GM12878 (cell line): ENCODE data around the gene EHD4. TPM values are rescaled to one million over a fixed set of nuclear protein-coding genes. Genes with fewer than 3 reads are reported as not detected.

Source experiments
- ATAC-seq: fragments of 200-7000 bp; cut with Tn5 transposase; 3 replicates; pipeline ENCODE4 v1.9.1; 2020; ENCODE audit warnings: mild to moderate bottlenecking, moderate library complexity
- BruUV-seq: library from RNA; stranded (reverse); fragments of 400-500 nt; replicated peaks from 2 replicates; lab custom pipeline; 2021; lab: Mats Ljungman, UMichigan
- CTCF ChIA-PET: fragments of 300-600 bp; sonication (Branson Sonifier 250); formaldehyde crosslinking; extraction: SDS; loops from one replicate; lab custom pipeline; 2021; ENCODE audit warnings: inconsistent platforms; lab: Yijun Ruan, JAX
- POLR2A ChIA-PET: fragments of 350-600 bp; formaldehyde crosslinking; extraction: SDS; loops from one replicate; lab custom pipeline; 2021; ENCODE audit warnings: inconsistent platforms; lab: Charles Lee
- RAD21 ChIA-PET: fragments of 300-600 bp; sonication (Branson Sonifier 250); formaldehyde crosslinking; loops from one replicate; lab custom pipeline; 2023; ENCODE audit warnings: antibody characterized with exemption; ENCODE audit not compliant: unreplicated experiment; lab: Charles Lee
- SMC1A ChIA-PET: fragments of 300-600 bp; sonication (Branson Sonifier 250); formaldehyde crosslinking; loops from one replicate; lab custom pipeline; 2023; ENCODE audit not compliant: unreplicated experiment, uncharacterized antibody; lab: Charles Lee
- DNase-seq: peaks from one replicate; pipeline ENCODE4 v3.0.0-alpha.2; 2011; ENCODE audit warnings: low read depth, low spot score
- FAIRE-seq: peaks from 3 replicates; lab custom pipeline; 2011; peaks lifted over from hg19 to GRCh38; lab: Jason Lieb, UNC
- H2AFZ ChIP-seq: 2 replicates; pipeline ENCODE4 v1.6.0; 2011; ENCODE audit warnings: low read depth, low read length, control low read depth; ENCODE audit not compliant: control insufficient read depth
- H3K27ac ChIP-seq: 2 replicates; pipeline ENCODE4 v1.5.1; 2011; ENCODE audit warnings: control low read depth; ENCODE audit not compliant: control insufficient read depth, insufficient read depth
- H3K27me3 ChIP-seq, 2 experiments: replicated peaks in 1 of 2; 2 replicates each; pipeline versions ENCODE4 v1.6.0 to v1.6.1; 2011; ENCODE audit warnings: low read length in 1 of 2; ENCODE audit not compliant: control insufficient read depth in 2 of 2, insufficient read depth in 2 of 2
- H3K36me3 ChIP-seq, 2 experiments: 2 replicates each; pipeline ENCODE4 v1.5.1; 2011; ENCODE audit warnings: low read length in 1 of 2; ENCODE audit not compliant: control insufficient read depth in 2 of 2, insufficient read depth in 2 of 2
- H3K4me1 ChIP-seq: 2 replicates; pipeline ENCODE4 v1.6.1; 2011; ENCODE audit warnings: mild to moderate bottlenecking, low read length, moderate library complexity, mixed read lengths; ENCODE audit not compliant: control insufficient read depth, insufficient read depth
- H3K4me2 ChIP-seq: 2 replicates; pipeline ENCODE4 v1.6.0; 2011; ENCODE audit warnings: control low read depth; ENCODE audit not compliant: control insufficient read depth, insufficient read depth
- H3K4me3 ChIP-seq: fragments of 200-600 bp; sonication (generic); 2 replicates; pipeline ENCODE4 v1.5.1; 2016
- H3K79me2 ChIP-seq: 2 replicates; pipeline ENCODE4 v1.6.0; 2011; ENCODE audit warnings: low read length; ENCODE audit not compliant: control insufficient read depth, insufficient read depth
- H3K9ac ChIP-seq: 2 replicates; pipeline ENCODE4 v1.8.0; 2011; ENCODE audit warnings: low read length, control low read depth, mixed read lengths; ENCODE audit not compliant: control insufficient read depth, insufficient read depth
- H3K9me3 ChIP-seq: replicated peaks from 3 replicates; pipeline ENCODE4 v1.5.1; 2011; ENCODE audit warnings: mild to moderate bottlenecking, low read length; ENCODE audit not compliant: control insufficient read depth, insufficient read depth
- H4K20me1 ChIP-seq: 2 replicates; pipeline ENCODE4 v1.6.0; 2011; ENCODE audit not compliant: control insufficient read depth, insufficient read depth
- BCL11A ChIP-seq: IDR thresholded peaks from 2 replicates; pipeline ENCODE4 v1.6.1; 2011; ENCODE audit warnings: low read depth, low read length
- CBX3 ChIP-seq: fragments of 200-600 bp; sonication (generic); IDR thresholded peaks from 2 replicates; pipeline ENCODE4 v1.6.1; 2016; ENCODE audit warnings: low read depth, borderline replicate concordance
- CEBPB ChIP-seq, 2 experiments: fragments of 150-350 bp in 1 of 2; IDR thresholded peaks; 2 replicates each; pipeline ENCODE4 v1.6.1; 2012 to 2014; ENCODE audit warnings: low read depth in 2 of 2, low read length in 2 of 2, borderline replicate concordance in 1 of 2, inconsistent platforms in 1 of 2
- FOXM1 ChIP-seq: IDR thresholded peaks from 2 replicates; pipeline ENCODE4 v1.6.1; 2012; ENCODE audit warnings: low read depth, mild to moderate bottlenecking, inconsistent platforms, low read length, moderate library complexity
- POU2F2 ChIP-seq: IDR thresholded peaks from 3 replicates; pipeline ENCODE4 v1.6.1; 2011; ENCODE audit warnings: low read depth, mild to moderate bottlenecking, low read length, borderline replicate concordance
- RAD51 ChIP-seq: fragments of 450-650 bp; IDR thresholded peaks from 2 replicates; pipeline ENCODE4 v1.6.1; 2016; ENCODE audit warnings: moderate library complexity, mild to moderate bottlenecking, inconsistent platforms
- RB1 ChIP-seq: fragments of 450-650 bp; formaldehyde crosslinking; IDR thresholded peaks from 2 replicates; pipeline ENCODE4 v1.6.1; 2017; ENCODE audit warnings: mild to moderate bottlenecking, borderline replicate concordance
- RBBP5 ChIP-seq: fragments of 200-600 bp; sonication (generic); conservative IDR thresholded peaks from 2 replicates; pipeline ENCODE4 v1.6.1; 2016
- SMARCA5 ChIP-seq: fragments of 450-650 bp; IDR thresholded peaks from 2 replicates; pipeline ENCODE4 v1.6.1; 2017; ENCODE audit warnings: mild to moderate bottlenecking
- SRF ChIP-seq, 2 experiments: IDR thresholded peaks; 2 replicates each; pipeline ENCODE4 v1.6.1; 2011; ENCODE audit warnings: low read depth in 2 of 2, low read length in 2 of 2, mild to moderate bottlenecking in 1 of 2, moderate library complexity in 1 of 2
- TARDBP ChIP-seq: IDR thresholded peaks from 2 replicates; pipeline ENCODE4 v1.6.1; 2016; ENCODE audit warnings: borderline replicate concordance
- TBL1XR1 ChIP-seq: IDR thresholded peaks from 2 replicates; pipeline ENCODE4 v1.6.1; 2012; ENCODE audit warnings: low read depth, low read length, improper control_type of control experiment
- WGBS: methylation state at CpG from one replicate; pipeline ENCODE4 v1.1.6; 2016; ENCODE audit warnings: low lambda C conversion rate; ENCODE audit not compliant: insufficient replicate concordance, insufficient coverage; ENCODE audit errors: missing lambda C conversion rate; 5-methylcytosine and 5-hydroxymethylcytosine counted together
- in situ Hi-C: fragments of 300-500 bp; cut with MboI; formaldehyde crosslinking; loops from 9 replicates; pipeline ENCODE4 v1.14.3; 2018; ENCODE audit warnings: mixed read lengths
- intact Hi-C: fragments of 100-400 bp; cut with micrococcal nuclease; formaldehyde crosslinking; loops from one replicate; pipeline ENCODE4 v1.14.2; 2022; ENCODE audit not compliant: unreplicated experiment
- polyA plus RNA-seq, 11 experiments: library from polyadenylated mRNA; depleted of rRNA in 4 of 11; unstranded in 6 of 11; stranded (reverse) in 5 of 11; fragments of >200 nt; fragmentation: Nextera tagmentation in 4 of 11; fragmentation: Illumina TruSeq in 1 of 11; extraction: Ambion mirVana in 4 of 11; extraction: Trizol in 1 of 11; gene quantifications; 1 replicate in 1 of 11; 2 replicates in 10 of 11; pipeline versions ENCODE4 v1.2.1 to v1.2.3, GENCODE V29; 2011 to 2016; ENCODE audit warnings: inconsistent platforms in 2 of 11, missing spikeins in 2 of 11, low read depth in 1 of 11
- total RNA-seq, 4 experiments: library from RNA; depleted of rRNA in 3 of 4; stranded (reverse); fragments of >200 nt in 3 of 4; fragmentation: Illumina TruSeq in 1 of 4; extraction: Trizol in 1 of 4; gene quantifications; 2 replicates each; pipeline versions ENCODE4 v1.2.1 to v1.2.3, GENCODE V29; 2013 to 2021
- TF ChIP-seq, protein P1 (sequence below): fragments of 450-650 bp; IDR thresholded peaks from 2 replicates; pipeline ENCODE4 v1.6.1; 2018; ENCODE audit warnings: mild to moderate bottlenecking, low read depth, moderate library complexity; ENCODE audit not compliant: partially characterized antibody
- TF ChIP-seq, protein P2 (sequence below): fragments of 450-650 bp; IDR thresholded peaks from 2 replicates; pipeline ENCODE4 v1.6.1; 2017; ENCODE audit warnings: borderline replicate concordance
- TF ChIP-seq, protein P3 (sequence below): fragments of 450-650 bp; IDR thresholded peaks from 2 replicates; pipeline ENCODE4 v1.6.1; 2016; ENCODE audit warnings: mild to moderate bottlenecking
- TF ChIP-seq, protein P4 (sequence below): fragments of 450-650 bp; IDR thresholded peaks from 2 replicates; pipeline ENCODE4 v1.6.1; 2017; ENCODE audit warnings: low read depth, mild to moderate bottlenecking, moderate library complexity

Gene EHD4
- total and polyA plus RNA-seq, 10 of the 15 experiments (the other 5 are each of a cell fraction or from before 2014, with no cell fraction given) = 4.2 to 62.9 (median 44.7) TPM

DNA sequence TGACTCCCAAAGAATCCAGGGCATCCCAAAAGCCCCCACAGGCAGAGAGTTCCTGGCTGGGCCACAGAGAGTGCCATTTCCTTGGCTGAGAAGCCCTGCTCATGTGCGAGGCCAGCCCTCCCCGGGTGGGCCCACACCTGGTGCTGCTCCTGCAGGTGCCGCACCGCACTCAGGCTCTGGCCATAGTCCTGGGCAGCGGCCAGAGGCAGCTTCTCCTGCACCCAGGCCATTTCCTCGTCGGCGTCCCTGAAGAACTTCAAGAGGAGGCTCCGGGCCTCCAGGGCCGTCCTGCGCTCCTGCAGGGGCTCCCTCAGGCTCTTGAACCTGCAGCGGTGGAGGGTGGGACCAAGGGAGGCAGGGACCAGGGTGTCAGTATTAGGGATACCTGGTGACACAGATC is 115.6 kb downstream of the EHD4 start (continued):
- TF ChIP-seq, protein P1, sequence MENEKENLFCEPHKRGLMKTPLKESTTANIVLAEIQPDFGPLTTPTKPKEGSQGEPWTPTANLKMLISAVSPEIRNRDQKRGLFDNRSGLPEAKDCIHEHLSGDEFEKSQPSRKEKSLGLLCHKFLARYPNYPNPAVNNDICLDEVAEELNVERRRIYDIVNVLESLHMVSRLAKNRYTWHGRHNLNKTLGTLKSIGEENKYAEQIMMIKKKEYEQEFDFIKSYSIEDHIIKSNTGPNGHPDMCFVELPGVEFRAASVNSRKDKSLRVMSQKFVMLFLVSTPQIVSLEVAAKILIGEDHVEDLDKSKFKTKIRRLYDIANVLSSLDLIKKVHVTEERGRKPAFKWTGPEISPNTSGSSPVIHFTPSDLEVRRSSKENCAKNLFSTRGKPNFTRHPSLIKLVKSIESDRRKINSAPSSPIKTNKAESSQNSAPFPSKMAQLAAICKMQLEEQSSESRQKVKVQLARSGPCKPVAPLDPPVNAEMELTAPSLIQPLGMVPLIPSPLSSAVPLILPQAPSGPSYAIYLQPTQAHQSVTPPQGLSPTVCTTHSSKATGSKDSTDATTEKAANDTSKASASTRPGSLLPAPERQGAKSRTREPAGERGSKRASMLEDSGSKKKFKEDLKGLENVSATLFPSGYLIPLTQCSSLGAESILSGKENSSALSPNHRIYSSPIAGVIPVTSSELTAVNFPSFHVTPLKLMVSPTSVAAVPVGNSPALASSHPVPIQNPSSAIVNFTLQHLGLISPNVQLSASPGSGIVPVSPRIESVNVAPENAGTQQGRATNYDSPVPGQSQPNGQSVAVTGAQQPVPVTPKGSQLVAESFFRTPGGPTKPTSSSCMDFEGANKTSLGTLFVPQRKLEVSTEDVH = no peak
- TF ChIP-seq SMARCA5 = no peak

DNA sequence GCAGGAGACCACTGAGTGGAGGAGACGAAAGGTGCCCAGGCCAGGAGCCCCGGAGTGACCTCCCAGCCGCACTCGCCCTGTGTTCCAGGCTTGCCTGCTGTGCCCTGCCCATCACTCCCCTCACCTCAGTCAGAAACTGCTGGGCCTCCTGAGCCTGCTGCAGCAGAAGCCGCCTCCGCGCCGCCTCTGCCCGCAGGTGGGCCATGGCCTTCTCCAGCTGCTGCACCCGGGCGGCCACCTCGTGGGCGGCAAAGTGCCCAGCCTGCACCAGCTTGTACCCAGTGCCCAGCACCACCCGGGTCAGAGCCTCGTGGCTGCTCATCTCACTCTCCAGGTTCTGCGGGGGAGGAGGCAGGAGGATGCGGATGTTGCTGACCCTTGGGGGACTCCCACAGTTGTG is 116.1 kb downstream of the EHD4 start:
- 59% methylated on average over 16 of the region's 17 CpGs for WGBS
- RAD21 ChIA-PET = no interaction called here
- ATAC-seq = no peak
- TF ChIP-seq RBBP5 = no peak
- TF ChIP-seq CEBPB (IDR thresholded peaks at IDR 0.05; ENCODE audit: borderline replicate concordance in 1 of 2, low read depth in 2 of 2, low read length in 2 of 2) = no peak
- no peak for TF ChIP-seq TBL1XR1
- TF ChIP-seq, protein P2, sequence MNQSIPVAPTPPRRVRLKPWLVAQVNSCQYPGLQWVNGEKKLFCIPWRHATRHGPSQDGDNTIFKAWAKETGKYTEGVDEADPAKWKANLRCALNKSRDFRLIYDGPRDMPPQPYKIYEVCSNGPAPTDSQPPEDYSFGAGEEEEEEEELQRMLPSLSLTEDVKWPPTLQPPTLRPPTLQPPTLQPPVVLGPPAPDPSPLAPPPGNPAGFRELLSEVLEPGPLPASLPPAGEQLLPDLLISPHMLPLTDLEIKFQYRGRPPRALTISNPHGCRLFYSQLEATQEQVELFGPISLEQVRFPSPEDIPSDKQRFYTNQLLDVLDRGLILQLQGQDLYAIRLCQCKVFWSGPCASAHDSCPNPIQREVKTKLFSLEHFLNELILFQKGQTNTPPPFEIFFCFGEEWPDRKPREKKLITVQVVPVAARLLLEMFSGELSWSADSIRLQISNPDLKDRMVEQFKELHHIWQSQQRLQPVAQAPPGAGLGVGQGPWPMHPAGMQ = no peak
- no peak for TF ChIP-seq CBX3
- TF ChIP-seq FOXM1 = no peak
- TF ChIP-seq, protein P3, sequence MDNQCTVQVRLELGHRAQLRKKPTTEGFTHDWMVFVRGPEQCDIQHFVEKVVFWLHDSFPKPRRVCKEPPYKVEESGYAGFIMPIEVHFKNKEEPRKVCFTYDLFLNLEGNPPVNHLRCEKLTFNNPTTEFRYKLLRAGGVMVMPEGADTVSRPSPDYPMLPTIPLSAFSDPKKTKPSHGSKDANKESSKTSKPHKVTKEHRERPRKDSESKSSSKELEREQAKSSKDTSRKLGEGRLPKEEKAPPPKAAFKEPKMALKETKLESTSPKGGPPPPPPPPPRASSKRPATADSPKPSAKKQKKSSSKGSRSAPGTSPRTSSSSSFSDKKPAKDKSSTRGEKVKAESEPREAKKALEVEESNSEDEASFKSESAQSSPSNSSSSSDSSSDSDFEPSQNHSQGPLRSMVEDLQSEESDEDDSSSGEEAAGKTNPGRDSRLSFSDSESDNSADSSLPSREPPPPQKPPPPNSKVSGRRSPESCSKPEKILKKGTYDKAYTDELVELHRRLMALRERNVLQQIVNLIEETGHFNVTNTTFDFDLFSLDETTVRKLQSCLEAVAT = no peak
- TF ChIP-seq, protein P4, sequence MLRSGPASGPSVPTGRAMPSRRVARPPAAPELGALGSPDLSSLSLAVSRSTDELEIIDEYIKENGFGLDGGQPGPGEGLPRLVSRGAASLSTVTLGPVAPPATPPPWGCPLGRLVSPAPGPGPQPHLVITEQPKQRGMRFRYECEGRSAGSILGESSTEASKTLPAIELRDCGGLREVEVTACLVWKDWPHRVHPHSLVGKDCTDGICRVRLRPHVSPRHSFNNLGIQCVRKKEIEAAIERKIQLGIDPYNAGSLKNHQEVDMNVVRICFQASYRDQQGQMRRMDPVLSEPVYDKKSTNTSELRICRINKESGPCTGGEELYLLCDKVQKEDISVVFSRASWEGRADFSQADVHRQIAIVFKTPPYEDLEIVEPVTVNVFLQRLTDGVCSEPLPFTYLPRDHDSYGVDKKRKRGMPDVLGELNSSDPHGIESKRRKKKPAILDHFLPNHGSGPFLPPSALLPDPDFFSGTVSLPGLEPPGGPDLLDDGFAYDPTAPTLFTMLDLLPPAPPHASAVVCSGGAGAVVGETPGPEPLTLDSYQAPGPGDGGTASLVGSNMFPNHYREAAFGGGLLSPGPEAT = no peak
- no peak for TF ChIP-seq RAD51
- no peak for TF ChIP-seq SRF (IDR thresholded peaks at IDR 0.05; ENCODE audit: low read depth in 2 of 2, low read length in 2 of 2)
- no peak for TF ChIP-seq POU2F2
- TF ChIP-seq RB1 = no peak
- TF ChIP-seq TARDBP = no peak
- no peak for TF ChIP-seq BCL11A

More for the DNA sequence above, 116.1 kb downstream of the EHD4 start:
- Histone ChIP-seq H3K9ac (no peak overlapping the region), H3K4me2 (no peak overlapping the region), H3K4me3 (no peak overlapping the region), H4K20me1 (no peaks in the 10 kb centered on the region), H2AFZ (no peak overlapping the region), H3K9me3 (no peaks in the 10 kb centered on the region), H3K27ac (no peak overlapping the region), H3K4me1 (no peaks in the 10 kb centered on the region), H3K36me3 (no peaks in the 10 kb centered on the region), H3K27me3 (no peaks in the 10 kb centered on the region; a peak in 1 of 4 replicates), H3K79me2 (no peaks in the 10 kb centered on the region)
- intact Hi-C loops (no loop called here), in situ Hi-C loops (no loop called here)
- POLR2A ChIA-PET = interaction anchor here (1.4 kb wide), 1 partner anchor 9 kb away, joined by 4 read pairs; no protein-coding TSS in a partner anchor
- CTCF ChIA-PET = no interaction called here
- no TSS peak for BruUV-seq
- SMC1A ChIA-PET = no interaction called here
- FAIRE-seq = no peak
- no peak for DNase-seq
